ENCODE measurements around the gene GUCY2C.

Gene GUCY2C

DNA sequence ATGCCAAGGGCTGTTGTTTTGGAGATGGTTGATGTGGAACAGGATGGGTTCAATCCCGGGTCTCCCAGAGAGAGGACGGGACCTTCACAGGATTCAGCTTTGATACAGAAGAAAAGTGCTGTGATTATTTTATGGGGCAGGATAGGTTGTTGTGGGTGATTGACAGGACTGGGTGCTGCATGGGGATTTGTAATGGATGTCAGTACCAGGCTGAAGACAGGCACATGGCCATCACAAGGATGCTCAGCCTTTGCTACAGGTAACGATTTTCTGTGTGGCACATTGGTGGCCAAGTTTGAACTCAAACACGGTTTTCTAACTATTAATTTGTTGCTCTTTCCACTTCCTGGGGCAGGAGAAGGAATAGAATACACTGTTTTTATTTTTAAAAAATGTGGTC lies 4.5 kb upstream of the GUCY2C start:
- ChIA-PET CTCF (no interaction called here), POLR2A (no interaction called here)
- Histone ChIP-seq H3K4me3 (ENCODE audit: low read depth, low read length) (no peak overlapping the region), H3K27ac (ENCODE audit: extremely low read depth, low read depth, low read length) (no peak overlapping the region), H3K4me1 (ENCODE audit: control insufficient read depth, insufficient read depth, low read length) (no peaks in the 10 kb centered on the region), H3K9me3 (ENCODE audit: control insufficient read depth, insufficient read depth, low read depth, low read length) (no peaks in the 10 kb centered on the region), H3K36me3 (ENCODE audit: control insufficient read depth in 2 of 2, insufficient read depth in 1 of 2, low read length in 2 of 2) (no peaks in the 10 kb centered on the region)
- TF ChIP-seq ZNF37A (tag by site-specific recombination; IDR thresholded peaks at IDR 0.05), result no peak
- no peak for TF ChIP-seq ZSCAN5A (tag by site-specific recombination; IDR thresholded peaks at IDR 0.05)
- TF ChIP-seq ZNF558 (tag by site-specific recombination; IDR thresholded peaks at IDR 0.05), result no peak
- TF ChIP-seq ZBTB48 (tag by site-specific recombination; IDR thresholded peaks at IDR 0.05), result no peak
- no peak for TF ChIP-seq ZBTB7A (tag by site-specific recombination; IDR thresholded peaks at IDR 0.05; ENCODE audit: low read depth)
- TF ChIP-seq, protein P1, sequence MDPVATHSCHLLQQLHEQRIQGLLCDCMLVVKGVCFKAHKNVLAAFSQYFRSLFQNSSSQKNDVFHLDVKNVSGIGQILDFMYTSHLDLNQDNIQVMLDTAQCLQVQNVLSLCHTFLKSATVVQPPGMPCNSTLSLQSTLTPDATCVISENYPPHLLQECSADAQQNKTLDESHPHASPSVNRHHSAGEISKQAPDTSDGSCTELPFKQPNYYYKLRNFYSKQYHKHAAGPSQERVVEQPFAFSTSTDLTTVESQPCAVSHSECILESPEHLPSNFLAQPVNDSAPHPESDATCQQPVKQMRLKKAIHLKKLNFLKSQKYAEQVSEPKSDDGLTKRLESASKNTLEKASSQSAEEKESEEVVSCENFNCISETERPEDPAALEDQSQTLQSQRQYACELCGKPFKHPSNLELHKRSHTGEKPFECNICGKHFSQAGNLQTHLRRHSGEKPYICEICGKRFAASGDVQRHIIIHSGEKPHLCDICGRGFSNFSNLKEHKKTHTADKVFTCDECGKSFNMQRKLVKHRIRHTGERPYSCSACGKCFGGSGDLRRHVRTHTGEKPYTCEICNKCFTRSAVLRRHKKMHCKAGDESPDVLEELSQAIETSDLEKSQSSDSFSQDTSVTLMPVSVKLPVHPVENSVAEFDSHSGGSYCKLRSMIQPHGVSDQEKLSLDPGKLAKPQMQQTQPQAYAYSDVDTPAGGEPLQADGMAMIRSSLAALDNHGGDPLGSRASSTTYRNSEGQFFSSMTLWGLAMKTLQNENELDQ (tag by site-specific recombination; IDR thresholded peaks at IDR 0.05; ENCODE audit: low read depth), result no peak
- no peak for TF ChIP-seq PBX3 (CRISPR knock-in tag; IDR thresholded peaks at IDR 0.05)
- no peak for TF ChIP-seq ZBTB20 (tag by site-specific recombination; IDR thresholded peaks at IDR 0.05)
- TF ChIP-seq ZNF223 (tag by site-specific recombination; IDR thresholded peaks at IDR 0.05), result no peak
- TF ChIP-seq ZNF121 (tag by site-specific recombination; IDR thresholded peaks at IDR 0.05), result no peak
- TF ChIP-seq ZNF560 (tag by site-specific recombination; IDR thresholded peaks at IDR 0.05; ENCODE audit: borderline replicate concordance), result no peak
- TF ChIP-seq, protein P2, sequence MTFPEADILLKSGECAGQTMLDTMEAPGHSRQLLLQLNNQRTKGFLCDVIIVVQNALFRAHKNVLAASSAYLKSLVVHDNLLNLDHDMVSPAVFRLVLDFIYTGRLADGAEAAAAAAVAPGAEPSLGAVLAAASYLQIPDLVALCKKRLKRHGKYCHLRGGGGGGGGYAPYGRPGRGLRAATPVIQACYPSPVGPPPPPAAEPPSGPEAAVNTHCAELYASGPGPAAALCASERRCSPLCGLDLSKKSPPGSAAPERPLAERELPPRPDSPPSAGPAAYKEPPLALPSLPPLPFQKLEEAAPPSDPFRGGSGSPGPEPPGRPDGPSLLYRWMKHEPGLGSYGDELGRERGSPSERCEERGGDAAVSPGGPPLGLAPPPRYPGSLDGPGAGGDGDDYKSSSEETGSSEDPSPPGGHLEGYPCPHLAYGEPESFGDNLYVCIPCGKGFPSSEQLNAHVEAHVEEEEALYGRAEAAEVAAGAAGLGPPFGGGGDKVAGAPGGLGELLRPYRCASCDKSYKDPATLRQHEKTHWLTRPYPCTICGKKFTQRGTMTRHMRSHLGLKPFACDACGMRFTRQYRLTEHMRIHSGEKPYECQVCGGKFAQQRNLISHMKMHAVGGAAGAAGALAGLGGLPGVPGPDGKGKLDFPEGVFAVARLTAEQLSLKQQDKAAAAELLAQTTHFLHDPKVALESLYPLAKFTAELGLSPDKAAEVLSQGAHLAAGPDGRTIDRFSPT (tag by site-specific recombination; IDR thresholded peaks at IDR 0.05), result no peak
- TF ChIP-seq, protein P3, sequence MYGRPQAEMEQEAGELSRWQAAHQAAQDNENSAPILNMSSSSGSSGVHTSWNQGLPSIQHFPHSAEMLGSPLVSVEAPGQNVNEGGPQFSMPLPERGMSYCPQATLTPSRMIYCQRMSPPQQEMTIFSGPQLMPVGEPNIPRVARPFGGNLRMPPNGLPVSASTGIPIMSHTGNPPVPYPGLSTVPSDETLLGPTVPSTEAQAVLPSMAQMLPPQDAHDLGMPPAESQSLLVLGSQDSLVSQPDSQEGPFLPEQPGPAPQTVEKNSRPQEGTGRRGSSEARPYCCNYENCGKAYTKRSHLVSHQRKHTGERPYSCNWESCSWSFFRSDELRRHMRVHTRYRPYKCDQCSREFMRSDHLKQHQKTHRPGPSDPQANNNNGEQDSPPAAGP (tag by site-specific recombination; IDR thresholded peaks at IDR 0.05), result no peak

DNA sequence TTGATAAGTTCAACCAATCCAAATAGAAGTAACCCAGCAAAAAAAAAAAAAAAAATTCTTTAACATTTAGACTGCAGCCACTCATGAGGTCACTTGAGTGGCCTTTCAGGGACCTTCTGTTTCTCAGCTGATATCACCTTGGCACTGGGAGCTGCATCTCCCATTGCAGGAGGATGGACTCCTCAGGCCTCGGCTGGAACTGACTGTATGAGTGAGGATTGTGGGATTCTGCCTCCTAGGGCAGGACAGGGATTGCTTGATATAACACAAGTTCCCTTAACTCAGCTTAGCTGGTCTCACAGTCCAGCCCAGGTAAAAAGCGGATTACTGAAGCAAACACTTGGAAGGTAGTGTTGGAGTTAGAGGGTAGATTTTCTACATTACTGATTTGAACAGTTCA lies 3.5 kb upstream of the GUCY2C start:
- CTCF ChIA-PET, result no interaction called here
- Histone ChIP-seq H3K4me3 (ENCODE audit: low read depth, low read length) (no peak overlapping the region), H3K36me3 (ENCODE audit: control insufficient read depth in 2 of 2, insufficient read depth in 1 of 2, low read length in 2 of 2) (no peaks in the 10 kb centered on the region), H3K9me3 (ENCODE audit: control insufficient read depth, insufficient read depth, low read depth, low read length) (no peaks in the 10 kb centered on the region), H3K4me1 (ENCODE audit: control insufficient read depth, insufficient read depth, low read length) (no peaks in the 10 kb centered on the region), H3K27ac (ENCODE audit: extremely low read depth, low read depth, low read length) (no peak overlapping the region)
- POLR2A ChIA-PET, result no interaction called here
- TF ChIP-seq PRDM10 (tag by site-specific recombination; IDR thresholded peaks at IDR 0.05) (no peak), ZNF202 (tag by site-specific recombination; IDR thresholded peaks at IDR 0.05; ENCODE audit: borderline replicate concordance) (no peak), ZNF707 (tag by site-specific recombination; IDR thresholded peaks at IDR 0.05) (no peak), SP7 (tag by site-specific recombination; IDR thresholded peaks at IDR 0.05) (no peak), ZNF658 (tag by site-specific recombination; IDR thresholded peaks at IDR 0.05) (no peak), ZNF10 (tag by site-specific recombination; IDR thresholded peaks at IDR 0.05) (no peak), ZNF248 (tag by site-specific recombination; IDR thresholded peaks at IDR 0.05) (no peak), ZNF23 (tag by site-specific recombination; IDR thresholded peaks at IDR 0.05; ENCODE audit: borderline replicate concordance) (no peak), ZNF561 (tag by site-specific recombination; IDR thresholded peaks at IDR 0.05; ENCODE audit: borderline replicate concordance) (no peak), ZNF211 (tag by site-specific recombination; IDR thresholded peaks at IDR 0.05; ENCODE audit: low read depth) (no peak)
- TF ChIP-seq, protein P4, sequence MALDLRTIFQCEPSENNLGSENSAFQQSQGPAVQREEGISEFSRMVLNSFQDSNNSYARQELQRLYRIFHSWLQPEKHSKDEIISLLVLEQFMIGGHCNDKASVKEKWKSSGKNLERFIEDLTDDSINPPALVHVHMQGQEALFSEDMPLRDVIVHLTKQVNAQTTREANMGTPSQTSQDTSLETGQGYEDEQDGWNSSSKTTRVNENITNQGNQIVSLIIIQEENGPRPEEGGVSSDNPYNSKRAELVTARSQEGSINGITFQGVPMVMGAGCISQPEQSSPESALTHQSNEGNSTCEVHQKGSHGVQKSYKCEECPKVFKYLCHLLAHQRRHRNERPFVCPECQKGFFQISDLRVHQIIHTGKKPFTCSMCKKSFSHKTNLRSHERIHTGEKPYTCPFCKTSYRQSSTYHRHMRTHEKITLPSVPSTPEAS (tag by site-specific recombination; IDR thresholded peaks at IDR 0.05), result no peak
